ENCODE data around the gene ZNF644.

ZNF644 gene

GRCh38 chr1:91020967-91021685 is 709 bp downstream of the ZNF644 start:
- DNase-seq, result peak; percentile 89

- no peak for DNase-seq
Observed at GRCh38 chr1:91020486-91020885, 1.3 kb downstream of the ZNF644 start.

- no peak for DNase-seq
Observed at GRCh38 chr1:91018006-91018405, 3.8 kb downstream of the ZNF644 start.

- no peak for DNase-seq
Observed at GRCh38 chr1:91015794-91016550, 5.9 kb downstream of the ZNF644 start.

GRCh38 chr1:91015358-91015780 is 6.5 kb downstream of the ZNF644 start:
- DNase-seq, result no peak

- no peak for DNase-seq
Observed at GRCh38 chr1:91014475-91014874, 7.4 kb downstream of the ZNF644 start.

- no peak for DNase-seq
Observed at GRCh38 chr1:91013302-91013701, 8.5 kb downstream of the ZNF644 start.

GRCh38 chr1:91012196-91012595 is 9.6 kb downstream of the ZNF644 start:
- no peak for DNase-seq

GRCh38 chr1:91011726-91012125 is 10.1 kb downstream of the ZNF644 start:
- no peak for DNase-seq

- no peak for DNase-seq
Observed at GRCh38 chr1:91007827-91008226, 14.0 kb downstream of the ZNF644 start.

- DNase-seq, result no peak
Observed at GRCh38 chr1:91007092-91007491, 14.7 kb downstream of the ZNF644 start.

GRCh38 chr1:91006113-91006908 is 15.5 kb downstream of the ZNF644 start:
- no peak for DNase-seq

- DNase-seq, result no peak
Observed at GRCh38 chr1:91005285-91005684, 16.6 kb downstream of the ZNF644 start.

- DNase-seq, result no peak
Observed at GRCh38 chr1:91004145-91004544, 17.7 kb downstream of the ZNF644 start.

GRCh38 chr1:90996742-90997413 is 25.0 kb downstream of the ZNF644 start:
- DNase-seq, result no peak

- DNase-seq, result no peak
Observed at GRCh38 chr1:90995311-90995894, 26.4 kb downstream of the ZNF644 start.

GRCh38 chr1:90994461-90994860 is 27.4 kb downstream of the ZNF644 start:
- DNase-seq, result no peak

- DNase-seq, result no peak
Observed at GRCh38 chr1:90993245-90993644, 28.6 kb downstream of the ZNF644 start.

- DNase-seq, result no peak
Observed at GRCh38 chr1:90990779-90991178, 31.1 kb downstream of the ZNF644 start.

- no peak for DNase-seq
Observed at GRCh38 chr1:90989990-90990389, 31.8 kb downstream of the ZNF644 start.

- DNase-seq, result no peak
Observed at GRCh38 chr1:90989302-90989701, 32.5 kb downstream of the ZNF644 start.

GRCh38 chr1:90987841-90988240 is 34.0 kb downstream of the ZNF644 start:
- DNase-seq, result no peak

- DNase-seq, result no peak
Observed at GRCh38 chr1:90986953-90987352, 34.9 kb downstream of the ZNF644 start.

All from NCI-H2171 treated with DMSO at 0.1 percent for 48 hours (cell line).